Peyer's patch (tissue), 4 donors: ENCODE data around the gene SUSD1.

Experiments
- CTCF ChIP-seq, 6 experiments: fragments of 450-650 bp in 4 of 6; fragments of 200-600 bp in 2 of 6; sonication (generic) in 1 of 6; IDR thresholded peaks; one replicate each; pipeline ENCODE4 v1.5.1; 2017 to 2019; ENCODE audit warnings: antibody characterized with exemption in 6 of 6, mild to moderate bottlenecking in 3 of 6, moderate library complexity in 1 of 6
- POLR2A ChIP-seq, 2 donors: fragments of 450-650 bp; IDR thresholded peaks; one replicate each; pipeline ENCODE4 v1.5.1; 2017; ENCODE audit warnings: antibody characterized with exemption in 2 of 2, mild to moderate bottlenecking in 2 of 2, moderate library complexity in 2 of 2

GRCh38 chr9:112002131-112002846, 172.8 kb downstream of the SUSD1 start:
- no peak for TF ChIP-seq POLR2A (IDR thresholded peaks at IDR 0.05)
- TF ChIP-seq CTCF (IDR thresholded peaks at IDR 0.05): no peak
